ENCODE data around the gene NR2F1.

- TF ChIP-seq CTCF (IDR thresholded peaks at IDR 0.05) (no peak), POLR2A (IDR thresholded peaks at IDR 0.05) (no peak)
Observed at GRCh38 chr5:93583768-93584595, 960 bp downstream of the NR2F1 start.
